HG03520 (cell line): ENCODE results near the gene PAFAH2.
"Not testable (repeated sequence)": the region's sequence is repeated elsewhere in the genome, so short reads cannot be mapped to it uniquely, and the experiment has no call there.

Experiments used
- ATAC-seq: cut with Tn5 transposase; IDR thresholded peaks from one replicate; pipeline ENCODE4 v1.9.1; 2021; ENCODE audit warnings: mild to moderate bottlenecking, moderate library complexity; ENCODE audit not compliant: unreplicated experiment

Gene PAFAH2

GRCh38 chr1:25987951-25988350 is 9.9 kb downstream of the PAFAH2 start:
- ATAC-seq: no peak

GRCh38 chr1:25986773-25987172 is 11.1 kb downstream of the PAFAH2 start:
- ATAC-seq: not testable (repeated sequence)

- ATAC-seq: no peak
Observed at GRCh38 chr1:25985670-25986069, 12.2 kb downstream of the PAFAH2 start.

GRCh38 chr1:25985171-25985570 is 12.7 kb downstream of the PAFAH2 start:
- ATAC-seq: no peak

- no peak for ATAC-seq
Observed at GRCh38 chr1:25979210-25979609, 18.7 kb downstream of the PAFAH2 start.

GRCh38 chr1:25978403-25978802 is 19.5 kb downstream of the PAFAH2 start:
- ATAC-seq: no peak

- no peak for ATAC-seq
Observed at GRCh38 chr1:25977801-25978200, 20.1 kb downstream of the PAFAH2 start.

- ATAC-seq: no peak
Observed at GRCh38 chr1:25973610-25974321, 24.1 kb downstream of the PAFAH2 start.

GRCh38 chr1:25971811-25972180 is 26.1 kb downstream of the PAFAH2 start:
- no peak for ATAC-seq

- ATAC-seq: no peak
Observed at GRCh38 chr1:25971066-25971810, 26.6 kb downstream of the PAFAH2 start.

- ATAC-seq: no peak
Observed at GRCh38 chr1:25967308-25967707, 30.6 kb downstream of the PAFAH2 start.

GRCh38 chr1:25959611-25960010 is 38.3 kb downstream of the PAFAH2 start:
- no peak for ATAC-seq

- ATAC-seq: no peak
Observed at GRCh38 chr1:25958465-25958864, 39.4 kb downstream of the PAFAH2 start.

- ATAC-seq: no peak
Observed at GRCh38 chr1:25955553-25955952, 42.3 kb downstream of the PAFAH2 start.

- ATAC-seq: no peak
Observed at GRCh38 chr1:25954282-25954938, 43.5 kb downstream of the PAFAH2 start.

- no peak for ATAC-seq
Observed at GRCh38 chr1:25952841-25953401, 44.9 kb downstream of the PAFAH2 start.

- no peak for ATAC-seq
Observed at GRCh38 chr1:25948641-25949040, 49.2 kb downstream of the PAFAH2 start.

- no peak for ATAC-seq
Observed at GRCh38 chr1:25947027-25947426, 50.8 kb downstream of the PAFAH2 start.

GRCh38 chr1:25945761-25946160 is 52.1 kb downstream of the PAFAH2 start:
- no peak for ATAC-seq

GRCh38 chr1:25944986-25945385 is 52.9 kb downstream of the PAFAH2 start:
- no peak for ATAC-seq

GRCh38 chr1:25943511-25943910 is 54.4 kb downstream of the PAFAH2 start:
- ATAC-seq: not testable (repeated sequence)

- ATAC-seq: no peak
Observed at GRCh38 chr1:25936947-25937346, 60.9 kb downstream of the PAFAH2 start.
